OCI-LY3 (cell line): ENCODE results near the gene OCEL1.

Experiments
- H2AFZ ChIP-seq: fragments of 200-600, 300-600 bp; shearing (Covaris generic); 2 replicates; pipeline ENCODE4 v1.6.0; 2014; ENCODE audit warnings: antibody characterized with exemption, low read depth, low read length
- H3K27ac ChIP-seq: fragments of 200-600, 300-600 bp; sonication (generic); 2 replicates; pipeline ENCODE4 v1.5.1; 2014; ENCODE audit warnings: mild to moderate bottlenecking, low read length, moderate library complexity, mixed read lengths
- H3K27me3 ChIP-seq: fragments of 200-600, 300-600 bp; sonication (generic); 2 replicates; pipeline ENCODE4 v1.6.1; 2014; ENCODE audit warnings: low read depth, low read length, mixed read lengths
- H3K36me3 ChIP-seq: fragments of 200-600, 300-600 bp; sonication (generic); replicated peaks from 2 replicates; pipeline ENCODE3; 2014; ENCODE audit warnings: low read depth, low read length, mixed read lengths
- H3K4me1 ChIP-seq: fragments of 300-600, 200-600 bp; sonication (generic); 2 replicates; pipeline ENCODE4 v1.6.1; 2014; ENCODE audit warnings: low read length, mixed read lengths
- H3K4me2 ChIP-seq: fragments of 200-600, 300-600 bp; sonication (generic); 2 replicates; pipeline ENCODE4 v1.6.1; 2014; ENCODE audit warnings: low read length, mixed read lengths
- H3K4me3 ChIP-seq: fragments of 300-600, 200-600 bp; sonication (generic); 2 replicates; pipeline ENCODE4 v1.5.1; 2014; ENCODE audit warnings: antibody characterized with exemption, mild to moderate bottlenecking, low read length, moderate library complexity
- H3K79me2 ChIP-seq: fragments of 300-600, 200-600 bp; shearing (Covaris generic); 2 replicates; pipeline ENCODE4 v1.6.1; 2014; ENCODE audit warnings: mild to moderate bottlenecking, low read length, mixed read lengths
- H3K9ac ChIP-seq: fragments of 300-600, 200-600 bp; shearing (Covaris generic); 2 replicates; pipeline ENCODE4 v1.6.0; 2014; ENCODE audit warnings: mild to moderate bottlenecking, low read length, moderate library complexity
- H3K9me3 ChIP-seq: fragments of 200-600, 300-600 bp; shearing (Covaris generic); 2 replicates; pipeline ENCODE4 v1.6.1; 2014; ENCODE audit warnings: low read length, mixed read lengths; ENCODE audit not compliant: insufficient read depth
- H4K20me1 ChIP-seq: fragments of 200-600, 300-600 bp; sonication (generic); 2 replicates; pipeline ENCODE4 v1.6.1; 2016; ENCODE audit warnings: low read length, mixed read lengths; ENCODE audit not compliant: insufficient read depth
- CTCF ChIP-seq: fragments of 200-600, 300-600 bp; sonication (generic); IDR thresholded peaks from 2 replicates; pipeline ENCODE4 v1.5.1; 2014; ENCODE audit warnings: antibody characterized with exemption, low read length, low read depth
- EZH2phosphoT487 ChIP-seq: fragments of 200-600 bp; shearing (Covaris generic); IDR thresholded peaks from 2 replicates; pipeline ENCODE4 v1.6.1; 2018; ENCODE audit warnings: antibody characterized with exemption, mixed run types, low read depth

Gene OCEL1

GRCh38 chr19:17260842-17261325 lies 34.9 kb downstream of the OCEL1 start:
- H3K36me3 ChIP-seq = no peaks in the 10 kb centered on the region
- TF ChIP-seq EZH2phosphoT487 (no peak), CTCF (peak; percentile 97)
- H3K4me2 ChIP-seq = peak overlapping the region; percentile 62
- no peaks in the 10 kb centered on the region for H3K79me2 ChIP-seq
- H3K27me3 ChIP-seq = no peaks in the 10 kb centered on the region
- no peaks in the 10 kb centered on the region for H4K20me1 ChIP-seq
- H3K9me3 ChIP-seq = no peaks in the 10 kb centered on the region
- H2AFZ ChIP-seq = peak overlapping the region; percentile 91
- no peak overlapping the region for H3K9ac ChIP-seq
- peak overlapping the region; percentile 37 for H3K4me3 ChIP-seq
- peaks cover 6% of the 10 kb centered on the region for H3K4me1 ChIP-seq
- H3K27ac ChIP-seq = no peak overlapping the region

GRCh38 chr19:17262557-17262956 lies 36.5 kb downstream of the OCEL1 start:
- Histone ChIP-seq H3K4me2 (no peak overlapping the region), H4K20me1 (no peaks in the 10 kb centered on the region)

GRCh38 chr19:17263712-17264640 lies 38.0 kb downstream of the OCEL1 start:
- H3K4me2 ChIP-seq = no peak overlapping the region
- H3K4me1 ChIP-seq = peaks cover 17% of the 10 kb centered on the region
- no peaks in the 10 kb centered on the region for H4K20me1 ChIP-seq
- H3K36me3 ChIP-seq = peaks cover 3% of the 10 kb centered on the region
- no peak overlapping the region for H3K9ac ChIP-seq
- peaks cover 16% of the 10 kb centered on the region for H3K79me2 ChIP-seq
- no peaks in the 10 kb centered on the region for H3K27me3 ChIP-seq
- no peak overlapping the region for H2AFZ ChIP-seq
- no peak overlapping the region for H3K4me3 ChIP-seq
- H3K9me3 ChIP-seq = no peaks in the 10 kb centered on the region
- TF ChIP-seq CTCF (no peak), EZH2phosphoT487 (no peak)
- no peak overlapping the region for H3K27ac ChIP-seq

More at GRCh38 chr19:17262557-17262956, 36.5 kb downstream of the OCEL1 start:
- peaks cover 2% of the 10 kb centered on the region for H3K79me2 ChIP-seq
- no peaks in the 10 kb centered on the region for H3K9me3 ChIP-seq
- no peaks in the 10 kb centered on the region for H3K27me3 ChIP-seq
- H2AFZ ChIP-seq = no peak overlapping the region
- H3K36me3 ChIP-seq = no peaks in the 10 kb centered on the region
- H3K27ac ChIP-seq = no peak overlapping the region
- H3K4me1 ChIP-seq = peaks cover 9% of the 10 kb centered on the region
- TF ChIP-seq CTCF = no peak
- no peak for TF ChIP-seq EZH2phosphoT487
- no peak overlapping the region for H3K9ac ChIP-seq
- H3K4me3 ChIP-seq = no peak overlapping the region

- TF ChIP-seq EZH2phosphoT487 (no peak), CTCF (no peak)
- H3K4me1 ChIP-seq = peaks cover 17% of the 10 kb centered on the region
- H3K9ac ChIP-seq = no peak within 1 kb of the TSS
- H3K4me2 ChIP-seq = no peak within 1 kb of the TSS
- H3K79me2 ChIP-seq = peaks cover 17% of the 10 kb centered on the region
- no peaks in the 10 kb centered on the region for H4K20me1 ChIP-seq
- H3K27me3 ChIP-seq = no peaks in the 10 kb centered on the region
- no peaks in the 10 kb centered on the region for H3K9me3 ChIP-seq
- H3K27ac ChIP-seq = no peak within 1 kb of the TSS
- no peak within 1 kb of the TSS for H2AFZ ChIP-seq
- no peak within 1 kb of the TSS for H3K4me3 ChIP-seq
- peaks cover 4% of the 10 kb centered on the region for H3K36me3 ChIP-seq
Observed at GRCh38 chr19:17264641-17264979, 38.6 kb downstream of the OCEL1 start, which contains the start of gene USHBP1. Gene USHBP1, minus strand, starts transcription at chr19:17264745. Its CDS starts 446 bp downstream, at chr19:17264299.
